ENCODE measurements around the gene KCNJ5.

KCNJ5 gene

DNA sequence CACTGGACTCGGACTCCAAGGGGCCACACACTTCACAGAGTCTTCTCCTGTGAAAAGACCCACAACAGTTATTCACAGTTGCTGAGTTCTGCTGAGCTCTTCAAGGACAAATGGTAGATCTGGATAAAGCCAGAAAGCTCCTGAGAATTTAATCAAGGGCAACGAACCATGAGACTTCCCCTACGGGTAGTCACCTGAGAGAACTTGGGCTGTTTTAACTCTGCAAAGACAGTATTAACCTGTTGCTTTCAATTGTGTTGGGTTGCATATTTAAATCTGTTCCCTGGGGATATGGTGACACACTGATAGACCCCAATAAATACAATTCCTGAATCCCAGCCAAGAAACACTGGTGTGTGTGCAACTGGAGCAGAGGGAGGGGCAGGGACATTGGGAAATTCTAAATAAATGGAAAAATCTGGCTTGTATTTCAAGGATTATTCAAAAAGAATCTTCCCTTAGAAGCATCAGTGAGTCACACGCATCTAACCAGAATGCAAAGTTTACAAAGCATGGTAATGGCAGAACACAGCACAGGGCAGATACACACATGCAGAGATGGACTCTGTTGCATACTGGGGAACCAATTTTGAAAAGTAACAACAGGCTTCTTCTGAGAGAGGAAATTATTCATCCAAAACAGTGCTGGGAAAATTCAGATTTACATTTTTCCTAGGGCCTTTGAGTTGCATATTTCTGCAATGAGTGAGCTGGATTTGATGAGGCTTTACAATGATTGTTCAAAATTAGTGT lies 28.1 kb upstream of the KCNJ5 start:
- TF ChIP-seq, protein P1, sequence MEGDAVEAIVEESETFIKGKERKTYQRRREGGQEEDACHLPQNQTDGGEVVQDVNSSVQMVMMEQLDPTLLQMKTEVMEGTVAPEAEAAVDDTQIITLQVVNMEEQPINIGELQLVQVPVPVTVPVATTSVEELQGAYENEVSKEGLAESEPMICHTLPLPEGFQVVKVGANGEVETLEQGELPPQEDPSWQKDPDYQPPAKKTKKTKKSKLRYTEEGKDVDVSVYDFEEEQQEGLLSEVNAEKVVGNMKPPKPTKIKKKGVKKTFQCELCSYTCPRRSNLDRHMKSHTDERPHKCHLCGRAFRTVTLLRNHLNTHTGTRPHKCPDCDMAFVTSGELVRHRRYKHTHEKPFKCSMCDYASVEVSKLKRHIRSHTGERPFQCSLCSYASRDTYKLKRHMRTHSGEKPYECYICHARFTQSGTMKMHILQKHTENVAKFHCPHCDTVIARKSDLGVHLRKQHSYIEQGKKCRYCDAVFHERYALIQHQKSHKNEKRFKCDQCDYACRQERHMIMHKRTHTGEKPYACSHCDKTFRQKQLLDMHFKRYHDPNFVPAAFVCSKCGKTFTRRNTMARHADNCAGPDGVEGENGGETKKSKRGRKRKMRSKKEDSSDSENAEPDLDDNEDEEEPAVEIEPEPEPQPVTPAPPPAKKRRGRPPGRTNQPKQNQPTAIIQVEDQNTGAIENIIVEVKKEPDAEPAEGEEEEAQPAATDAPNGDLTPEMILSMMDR (IDR thresholded peaks at IDR 0.05), result no peak

DNA sequence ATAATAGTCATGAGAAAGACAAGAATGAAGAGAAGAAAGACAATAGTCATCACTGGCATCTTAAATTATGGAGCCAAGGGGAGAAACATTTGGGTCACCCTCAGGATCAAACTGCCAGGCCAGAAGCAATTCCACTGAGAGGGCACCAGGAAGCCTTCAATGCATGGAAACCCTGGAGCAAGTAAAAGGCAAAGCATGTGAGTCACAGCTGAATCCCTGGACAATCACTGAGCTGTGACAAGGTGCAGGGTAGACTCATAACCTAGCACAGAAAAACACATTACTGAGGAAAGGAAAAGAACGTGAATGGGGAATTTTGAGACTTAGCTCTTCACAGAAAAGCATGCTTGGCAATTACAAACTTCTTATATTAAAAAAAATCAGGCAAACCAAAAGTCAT lies 25.7 kb upstream of the KCNJ5 start:
- TF ChIP-seq, protein P1 (IDR thresholded peaks at IDR 0.05), result no peak

DNA sequence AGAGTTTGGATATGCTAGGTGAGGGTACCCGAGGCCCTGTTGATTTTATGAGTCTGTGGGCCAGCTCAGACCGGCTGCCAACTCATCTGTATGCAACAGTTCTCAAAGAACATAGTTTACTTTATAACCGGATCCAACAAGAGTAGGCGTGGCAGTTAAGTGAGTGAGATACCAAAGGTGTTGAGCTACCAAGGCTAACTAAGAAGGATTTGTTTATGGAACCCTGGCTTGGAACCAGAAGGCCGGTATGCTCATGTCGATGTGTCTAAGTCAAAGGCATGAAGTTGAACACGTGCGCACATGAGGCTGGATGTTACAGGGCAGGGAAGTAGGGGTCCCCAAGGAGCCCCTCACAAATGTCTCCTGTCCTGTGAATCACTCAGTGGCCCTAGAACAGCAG lies 23.9 kb upstream of the KCNJ5 start, which contains the start of gene KCNJ1:
Gene KCNJ1, minus strand, starts transcription at position 20 of the 400 bp plus-strand sequence. CDS start 27,053 bp downstream, outside the sequence.
- TF ChIP-seq, protein P1 (IDR thresholded peaks at IDR 0.05), result no peak

DNA sequence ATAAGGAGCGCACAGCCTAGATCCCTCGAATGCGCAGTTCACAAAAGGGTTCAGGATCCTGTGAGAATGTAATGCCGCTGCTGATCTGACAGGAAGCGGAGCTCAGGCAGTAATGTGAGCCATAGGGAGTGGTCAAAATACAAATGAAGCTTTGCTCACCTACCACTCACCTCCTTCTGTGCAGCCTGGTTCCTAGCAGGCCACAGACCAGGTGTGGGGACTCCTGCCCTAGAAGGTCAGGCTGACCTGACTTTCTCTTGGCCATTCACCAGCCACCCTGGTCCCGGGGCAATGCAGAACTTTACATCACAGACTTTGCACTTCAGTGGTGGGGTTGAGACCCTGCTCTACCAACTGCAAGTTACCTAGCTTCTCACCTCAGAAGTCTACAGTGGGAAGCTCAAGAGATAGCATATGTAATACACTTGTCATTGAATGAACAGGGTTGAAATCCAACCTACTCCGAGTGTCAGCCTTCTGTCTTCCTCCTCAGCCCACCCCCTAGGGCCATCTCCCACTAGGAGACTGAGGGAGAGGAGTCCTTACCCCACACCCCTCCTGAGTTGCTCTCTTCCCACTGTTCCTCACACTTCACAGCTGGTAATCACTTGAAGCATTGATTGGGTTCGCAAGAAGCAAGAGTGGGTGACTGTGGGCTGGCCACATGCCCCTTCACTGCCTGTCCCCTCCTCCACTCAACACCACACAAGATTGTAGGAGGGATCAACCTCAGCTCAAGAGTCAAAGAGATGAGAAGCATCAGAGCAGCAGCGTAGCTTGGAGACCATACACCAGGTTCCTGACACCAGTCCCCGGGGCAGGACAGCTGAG lies 22.1 kb upstream of the KCNJ5 start:
- TF ChIP-seq, protein P1 (IDR thresholded peaks at IDR 0.05), result no peak

DNA sequence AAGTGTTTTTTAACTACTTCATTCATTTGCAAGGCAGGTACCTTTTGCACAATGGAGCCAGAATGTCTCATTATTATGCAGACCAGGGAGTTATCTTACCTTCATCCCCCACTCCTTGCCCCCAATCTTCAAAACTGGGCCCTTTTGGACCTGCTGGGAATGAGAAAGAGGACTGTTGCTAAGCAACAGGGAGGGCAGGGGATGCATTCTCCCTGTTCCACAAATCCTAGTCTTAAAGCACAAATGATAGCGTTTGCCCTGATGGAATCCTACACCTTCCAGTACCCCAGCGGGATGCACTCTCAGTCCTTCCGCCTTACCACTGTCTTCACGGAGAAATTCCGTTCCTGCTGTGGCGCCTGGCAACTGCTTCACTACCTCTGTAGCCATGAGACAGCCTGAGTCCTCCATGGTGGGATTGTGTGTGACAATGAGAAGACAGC lies 20.0 kb upstream of the KCNJ5 start:
- TF ChIP-seq, protein P1 (IDR thresholded peaks at IDR 0.05), result no peak

DNA sequence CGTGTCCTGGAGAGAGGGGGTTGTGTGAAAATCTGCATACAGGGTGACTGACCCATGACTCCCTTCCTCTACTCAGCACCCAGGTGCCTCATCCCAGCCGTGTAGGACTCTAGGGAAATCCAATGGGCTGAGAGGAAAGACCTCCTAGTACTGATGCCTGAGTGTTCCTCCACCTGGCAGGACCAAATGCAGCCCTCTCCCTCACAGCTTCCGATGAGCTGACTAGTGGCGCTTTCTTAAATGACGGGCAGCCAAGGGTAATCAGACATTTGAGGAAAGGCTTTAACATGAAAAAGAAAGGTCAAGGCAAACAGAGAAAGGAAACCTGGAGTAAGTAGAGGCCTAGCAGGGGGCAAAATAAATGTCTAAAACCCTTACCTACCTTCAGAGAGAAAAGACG lies 19.1 kb upstream of the KCNJ5 start:
- TF ChIP-seq, protein P1 (IDR thresholded peaks at IDR 0.05), result no peak

DNA sequence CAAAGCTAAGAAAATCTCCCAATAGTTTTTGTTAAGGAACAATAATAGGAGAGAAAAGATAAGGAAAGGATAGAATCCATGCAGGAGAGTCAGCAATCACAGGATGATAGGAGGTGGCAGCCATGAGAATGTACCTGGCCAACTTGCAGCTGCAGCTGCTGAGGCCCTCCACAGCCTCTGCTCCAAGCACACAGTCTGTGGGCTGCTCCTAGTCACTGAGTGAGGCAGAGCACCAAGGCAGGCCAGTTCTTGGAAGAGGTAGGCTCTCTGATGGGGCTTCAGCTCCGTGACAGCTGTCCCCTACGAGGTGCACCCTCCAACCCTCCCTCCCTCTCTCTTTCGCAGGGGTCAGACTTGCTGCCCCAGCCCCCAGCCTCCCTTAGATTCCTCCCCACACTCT lies 18.6 kb upstream of the KCNJ5 start:
- TF ChIP-seq, protein P1 (IDR thresholded peaks at IDR 0.05), result no peak
